WI38 (cell line): ENCODE measurements around the gene GABRG3.

ENCODE experiments used
- H3K4me3 ChIP-seq: 2 replicates; pipeline ENCODE4 v1.5.1; 2011; ENCODE audit warnings: low read depth, mild to moderate bottlenecking, control low read depth, low read length
- TF ChIP-seq, protein P1 (sequence below): IDR thresholded peaks from 2 replicates; pipeline ENCODE4 v1.5.1; 2012; ENCODE audit warnings: low read depth, mild to moderate bottlenecking, control low read depth, low read length

Gene GABRG3

DNA sequence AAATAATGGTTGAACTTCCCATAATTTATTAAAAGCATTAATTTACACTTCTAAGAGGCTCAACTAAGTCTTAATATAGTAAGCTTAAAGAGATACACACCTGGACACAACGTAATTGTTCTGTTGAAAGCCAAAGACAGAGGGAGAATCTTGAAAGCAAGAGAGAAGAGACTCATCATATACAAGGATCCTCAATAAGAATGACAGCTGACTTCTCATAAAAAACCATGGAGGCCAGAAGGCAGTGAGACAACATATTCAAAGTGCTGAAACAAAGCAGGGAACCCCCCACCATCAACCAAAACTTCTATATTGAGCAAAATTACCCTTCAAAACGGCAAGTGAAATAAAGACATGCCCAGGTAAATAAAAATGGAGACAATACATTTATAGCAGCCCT lies 16.6 kb upstream of the GABRG3 start:
- no peak overlapping the region for H3K4me3 ChIP-seq
- TF ChIP-seq, protein P1, sequence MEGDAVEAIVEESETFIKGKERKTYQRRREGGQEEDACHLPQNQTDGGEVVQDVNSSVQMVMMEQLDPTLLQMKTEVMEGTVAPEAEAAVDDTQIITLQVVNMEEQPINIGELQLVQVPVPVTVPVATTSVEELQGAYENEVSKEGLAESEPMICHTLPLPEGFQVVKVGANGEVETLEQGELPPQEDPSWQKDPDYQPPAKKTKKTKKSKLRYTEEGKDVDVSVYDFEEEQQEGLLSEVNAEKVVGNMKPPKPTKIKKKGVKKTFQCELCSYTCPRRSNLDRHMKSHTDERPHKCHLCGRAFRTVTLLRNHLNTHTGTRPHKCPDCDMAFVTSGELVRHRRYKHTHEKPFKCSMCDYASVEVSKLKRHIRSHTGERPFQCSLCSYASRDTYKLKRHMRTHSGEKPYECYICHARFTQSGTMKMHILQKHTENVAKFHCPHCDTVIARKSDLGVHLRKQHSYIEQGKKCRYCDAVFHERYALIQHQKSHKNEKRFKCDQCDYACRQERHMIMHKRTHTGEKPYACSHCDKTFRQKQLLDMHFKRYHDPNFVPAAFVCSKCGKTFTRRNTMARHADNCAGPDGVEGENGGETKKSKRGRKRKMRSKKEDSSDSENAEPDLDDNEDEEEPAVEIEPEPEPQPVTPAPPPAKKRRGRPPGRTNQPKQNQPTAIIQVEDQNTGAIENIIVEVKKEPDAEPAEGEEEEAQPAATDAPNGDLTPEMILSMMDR: no peak

DNA sequence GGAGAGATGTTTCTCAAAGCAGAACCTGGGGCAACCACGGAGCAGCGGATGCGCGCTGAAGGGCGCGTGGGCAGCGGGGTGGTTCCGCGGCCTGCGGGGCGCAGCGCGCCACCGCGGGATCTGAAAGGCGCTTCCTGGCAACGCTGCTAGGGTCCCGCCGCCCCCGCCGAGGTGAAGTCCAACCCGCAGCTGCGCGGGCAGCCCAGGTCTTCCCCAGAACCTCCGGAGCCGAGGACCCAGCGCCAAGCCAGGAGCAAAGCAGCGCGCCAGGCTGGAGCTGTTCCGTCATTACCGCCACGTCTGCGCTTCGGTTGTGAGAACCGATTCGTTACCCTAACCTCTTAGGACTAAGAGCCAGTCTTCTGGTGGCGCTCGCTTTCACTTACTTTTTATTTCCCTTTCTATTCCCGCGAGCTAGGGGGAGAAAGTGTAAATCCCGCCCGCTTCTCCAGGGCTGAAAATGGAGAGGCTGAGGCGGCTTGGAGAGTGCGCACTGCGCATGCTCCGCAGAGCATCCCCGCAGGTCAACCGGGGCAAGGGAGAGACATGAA lies 3.2 kb upstream of the GABRG3 start:
- H3K4me3 ChIP-seq: no peak overlapping the region
- TF ChIP-seq, protein P1: no peak

DNA sequence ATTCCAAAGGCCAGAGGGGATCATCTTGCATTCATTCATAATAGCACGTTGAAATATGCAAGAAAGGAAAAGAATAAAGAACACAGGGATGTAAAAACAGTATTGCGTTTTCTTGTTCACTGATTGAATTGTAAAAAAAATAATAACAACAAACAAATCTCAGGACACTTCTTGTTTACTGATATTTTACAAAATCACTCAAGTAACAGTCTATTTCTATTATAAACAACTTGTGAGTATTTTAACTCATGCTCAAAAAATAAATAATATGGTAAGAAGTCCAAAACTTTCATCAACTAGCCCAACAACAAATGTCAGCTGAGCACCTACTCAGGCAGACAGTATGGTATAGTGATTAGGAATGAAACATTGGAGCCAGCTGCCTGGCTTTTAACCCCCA lies 2.2 kb upstream of the GABRG3 start:
- TF ChIP-seq, protein P1: no peak
- H3K4me3 ChIP-seq: no peak overlapping the region

DNA sequence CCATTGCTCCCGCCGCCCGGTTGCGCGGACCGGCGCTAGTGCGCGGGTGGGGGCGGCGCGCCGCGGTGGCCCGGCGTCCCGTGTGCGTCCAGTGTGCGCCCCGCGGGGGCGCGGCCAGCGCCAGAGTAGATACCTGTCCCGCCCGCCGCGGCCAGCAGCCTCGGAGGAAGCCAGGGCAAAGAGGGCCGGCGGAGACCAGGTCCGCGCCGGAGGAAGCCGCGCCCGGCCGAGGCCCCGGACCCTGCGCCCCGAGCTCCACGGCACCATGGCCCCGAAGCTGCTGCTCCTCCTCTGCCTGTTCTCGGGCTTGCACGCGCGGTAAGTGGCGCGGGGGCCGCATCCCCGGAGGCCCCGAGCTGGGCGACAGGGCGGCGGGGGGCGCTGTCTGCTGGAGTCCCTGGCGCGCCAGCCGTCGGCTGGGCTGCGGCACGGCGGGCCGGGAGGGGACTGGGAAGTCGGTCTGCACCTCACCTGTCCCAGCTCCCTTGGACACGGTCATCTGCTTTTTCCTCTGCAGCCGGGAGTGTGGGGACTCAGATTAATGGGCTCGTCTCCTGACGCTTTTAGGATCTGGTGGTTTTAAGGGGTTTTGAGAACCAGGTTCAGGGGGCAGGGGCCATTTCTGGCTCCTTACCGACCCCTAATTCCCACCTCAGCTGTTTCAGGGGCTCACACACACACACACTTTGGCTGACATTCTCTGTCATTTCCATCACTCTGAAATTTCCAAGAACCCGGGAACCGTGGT lies 464 bp downstream of the GABRG3 start:
- TF ChIP-seq, protein P1: no peak
- no peak overlapping the region for H3K4me3 ChIP-seq

DNA sequence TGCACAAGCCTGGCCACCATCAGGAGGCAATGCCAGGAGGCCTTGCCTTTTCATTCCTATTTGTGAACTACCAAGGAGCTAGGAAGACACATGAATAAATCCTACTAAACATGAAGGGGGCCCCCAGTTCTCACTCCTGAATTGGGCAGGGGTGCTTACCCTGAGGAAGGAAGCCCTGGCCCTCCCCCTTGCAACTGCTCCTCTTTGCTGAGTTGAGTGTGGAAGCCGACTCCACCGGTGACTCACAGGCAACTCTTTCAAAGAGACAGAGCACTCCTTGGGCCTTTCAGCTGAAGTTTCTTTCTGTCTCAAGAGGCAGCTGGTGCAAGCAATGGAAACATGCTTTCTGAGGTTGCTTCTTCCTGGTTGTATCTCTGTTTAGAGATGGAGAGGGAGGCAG lies 1.7 kb downstream of the GABRG3 start:
- H3K4me3 ChIP-seq: no peak overlapping the region
- TF ChIP-seq, protein P1: no peak

DNA sequence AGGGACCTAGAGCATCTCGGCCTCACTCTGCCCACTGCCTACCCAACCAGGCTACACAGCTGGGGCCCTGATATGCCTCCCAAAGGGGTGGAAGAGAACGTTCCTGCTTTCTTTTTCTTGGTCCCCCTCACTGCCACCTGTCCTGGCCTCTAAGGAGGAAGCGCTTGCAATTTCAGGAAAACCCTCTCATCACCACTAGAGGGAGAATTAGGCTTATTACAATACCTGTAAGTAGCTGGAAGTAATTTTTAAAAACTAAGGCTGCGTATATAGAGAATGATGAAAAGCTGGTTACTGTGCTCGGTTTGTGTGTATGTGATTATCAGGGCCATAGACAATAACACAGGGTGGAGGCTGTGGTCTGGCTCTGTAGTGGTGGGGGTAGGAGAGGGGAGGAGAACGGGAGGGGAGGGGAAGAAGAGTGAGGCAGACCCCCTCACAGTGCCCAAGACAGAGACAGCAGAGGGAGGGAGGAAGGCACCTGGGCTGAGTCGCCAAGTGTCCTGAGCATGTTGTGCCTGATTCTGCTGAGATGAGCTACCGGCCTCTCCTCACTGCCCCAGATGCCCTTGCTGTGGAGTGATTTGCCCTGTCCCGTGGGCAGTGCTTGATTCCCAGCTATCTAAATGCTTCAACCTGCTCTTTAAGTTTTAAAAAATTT lies 3.3 kb downstream of the GABRG3 start:
- TF ChIP-seq, protein P1: no peak
- H3K4me3 ChIP-seq: no peak overlapping the region

DNA sequence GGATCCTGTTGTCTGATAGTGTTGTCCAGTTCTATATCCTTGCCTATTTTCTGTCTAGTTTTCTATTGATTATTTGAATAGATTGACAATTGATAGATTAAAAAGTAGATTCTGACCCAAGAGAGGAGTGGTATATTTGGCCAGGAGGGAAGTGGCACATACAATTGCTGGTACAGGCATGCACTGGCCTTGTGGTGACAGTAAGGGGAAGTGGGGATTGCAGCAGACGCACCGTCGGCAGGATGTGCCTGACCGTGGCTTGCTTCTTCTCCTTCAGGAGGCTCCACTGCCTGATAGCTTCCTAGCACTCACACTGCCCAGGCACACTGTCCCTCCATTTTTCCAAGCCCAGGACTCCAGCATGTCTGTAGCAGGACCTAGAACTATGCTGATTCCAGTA lies 10.5 kb downstream of the GABRG3 start:
- H3K4me3 ChIP-seq: no peak overlapping the region
- TF ChIP-seq, protein P1: no peak
